Hepatocyte (in vitro differentiated cells): ENCODE data around the gene CLP1. TPM values are rescaled to one million over a fixed set of nuclear protein-coding genes. Genes with fewer than 3 reads are reported as not detected.
A peak's percentile ranks its signal among the peaks of the same experiment; 100 is the strongest.
"Not testable (repeated sequence)": the region's sequence is repeated elsewhere in the genome, so short reads cannot be mapped to it uniquely, and the experiment has no call there.

Experiments used
- DNase-seq: peaks from one replicate; pipeline ENCODE4 v3.0.0-alpha.2; 2016; ENCODE audit warnings: low spot score
- H2AFZ ChIP-seq: fragments of 200-600 bp; sonication (generic); 2 replicates; pipeline ENCODE4 v1.6.0; 2016; ENCODE audit warnings: antibody characterized with exemption, mild to moderate bottlenecking
- H3K27ac ChIP-seq: fragments of 200-600 bp; sonication (generic); 2 replicates; pipeline ENCODE4 v1.5.1; 2016; ENCODE audit warnings: mild to moderate bottlenecking
- H3K27me3 ChIP-seq: fragments of 200-600 bp; sonication (generic); 2 replicates; pipeline ENCODE4 v1.6.1; 2016
- H3K36me3 ChIP-seq: fragments of 200-600 bp; sonication (generic); replicated peaks from 2 replicates; pipeline ENCODE4 v1.5.1; 2016; ENCODE audit warnings: low read depth; ENCODE audit not compliant: insufficient read depth
- H3K4me1 ChIP-seq: fragments of 200-600 bp; sonication (generic); 2 replicates; pipeline ENCODE4 v1.5.1; 2016; ENCODE audit warnings: mild to moderate bottlenecking, moderate library complexity; ENCODE audit not compliant: insufficient read depth
- H3K4me2 ChIP-seq: fragments of 200-600 bp; sonication (generic); 2 replicates; pipeline ENCODE4 v1.6.0; 2016
- H3K4me3 ChIP-seq: fragments of 200-600 bp; sonication (generic); 2 replicates; pipeline ENCODE4 v1.5.1; 2016; ENCODE audit warnings: mild to moderate bottlenecking
- H3K79me2 ChIP-seq: fragments of 200-600 bp; sonication (generic); 2 replicates; pipeline ENCODE4 v1.6.0; 2017; ENCODE audit warnings: mild to moderate bottlenecking
- H3K9me2 ChIP-seq: fragments of 200-600 bp; sonication (generic); replicated peaks from 2 replicates; pipeline ENCODE4 v1.6.0; 2017; ENCODE audit warnings: mild to moderate bottlenecking; ENCODE audit not compliant: insufficient read depth
- H3K9me3 ChIP-seq: fragments of 200-600 bp; sonication (generic); 2 replicates; pipeline ENCODE4 v1.5.1; 2016; ENCODE audit warnings: low read depth, mild to moderate bottlenecking
- H4K20me1 ChIP-seq: fragments of 200-600 bp; sonication (generic); 2 replicates; pipeline ENCODE4 v1.6.0; 2016; ENCODE audit warnings: mild to moderate bottlenecking; ENCODE audit not compliant: insufficient read depth, poor library complexity, severe bottlenecking
- CTCF ChIP-seq: fragments of 200-600 bp; sonication (generic); IDR thresholded peaks from 2 replicates; pipeline ENCODE4 v1.5.1; 2016; ENCODE audit warnings: antibody characterized with exemption, mild to moderate bottlenecking; ENCODE audit not compliant: poor library complexity
- EZH2 ChIP-seq: fragments of 200-600 bp; sonication (generic); IDR thresholded peaks from 2 replicates; pipeline ENCODE4 v1.6.1; 2016; ENCODE audit warnings: antibody characterized with exemption, mild to moderate bottlenecking, borderline replicate concordance
- EZH2phosphoT487 ChIP-seq: fragments of 200-600 bp; sonication (generic); IDR thresholded peaks from one replicate; pipeline ENCODE4 v1.6.1; 2018; ENCODE audit warnings: antibody characterized with exemption, mild to moderate bottlenecking, low read depth, moderate library complexity; ENCODE audit not compliant: unreplicated experiment, severe bottlenecking
- WGBS: methylation state at CpG from one replicate; pipeline ENCODE4 v1.1.6; 2016; ENCODE audit warnings: low lambda C conversion rate; ENCODE audit errors: missing lambda C conversion rate; 5-methylcytosine and 5-hydroxymethylcytosine counted together
- polyA plus RNA-seq: library from polyadenylated mRNA; unstranded; fragments of >200 nt; fragmentation: Nextera tagmentation; extraction: Ambion mirVana; gene quantifications from 2 replicates; pipeline ENCODE4 v1.2.1, GENCODE V29; 2016
- total RNA-seq: library from RNA; depleted of rRNA; stranded (reverse); fragments of >200 nt; gene quantifications from 2 replicates; pipeline ENCODE4 v1.2.3, GENCODE V29; 2014

Gene CLP1
- total and polyA plus RNA-seq, 2 experiments from 2014 or later, result 15.4 to 18.5 TPM

GRCh38 chr11:57649826-57650738 lies 7.5 kb upstream of the CLP1 start, which contains the start of gene YPEL4:
TSS of gene YPEL4 (minus strand) at chr11:57649912. CDS start at chr11:57647107, 2,805 bp downstream.
- peaks cover 45% of the 10 kb centered on the region for H3K4me1 ChIP-seq
- H3K79me2 ChIP-seq, result no peaks in the 10 kb centered on the region
- TF ChIP-seq EZH2phosphoT487, result no peak
- no peak for TF ChIP-seq EZH2
- TF ChIP-seq CTCF, result no peak
- H2AFZ ChIP-seq, result no peak within 1 kb of the TSS
- 38% methylated on average over 6 of the region's 15 CpGs for WGBS
- H3K36me3 ChIP-seq, result no peaks in the 10 kb centered on the region
- peak; percentile 83 for DNase-seq
- H3K9me3 ChIP-seq, result no peaks in the 10 kb centered on the region
- peak within 1 kb of the TSS; percentile 2 for H3K4me3 ChIP-seq
- H3K27me3 ChIP-seq, result peaks cover 15% of the 10 kb centered on the region
- no peaks in the 10 kb centered on the region for H3K9me2 ChIP-seq
- peak within 1 kb of the TSS; percentile 81 for H3K4me2 ChIP-seq
- no peaks in the 10 kb centered on the region for H4K20me1 ChIP-seq
- H3K27ac ChIP-seq, result no peak within 1 kb of the TSS

GRCh38 chr11:57650739-57651090 lies 6.8 kb upstream of the CLP1 start:
- no peak overlapping the region for H2AFZ ChIP-seq
- H3K4me3 ChIP-seq, result no peak overlapping the region
- peaks cover 39% of the 10 kb centered on the region for H3K4me1 ChIP-seq
- no peak for DNase-seq
- no peak for TF ChIP-seq CTCF
- no peaks in the 10 kb centered on the region for H3K9me2 ChIP-seq
- WGBS, result 62% methylated on average over 5 of the region's 5 CpGs
- H3K36me3 ChIP-seq, result no peaks in the 10 kb centered on the region
- no peak overlapping the region for H3K27ac ChIP-seq
- no peak overlapping the region for H3K4me2 ChIP-seq
- no peaks in the 10 kb centered on the region for H4K20me1 ChIP-seq
- no peaks in the 10 kb centered on the region for H3K9me3 ChIP-seq
- H3K27me3 ChIP-seq, result peaks cover 15% of the 10 kb centered on the region
- no peaks in the 10 kb centered on the region for H3K79me2 ChIP-seq

- H3K79me2 ChIP-seq, result no peaks in the 10 kb centered on the region
- no peak overlapping the region for H3K4me2 ChIP-seq
- H3K4me1 ChIP-seq, result peaks cover 38% of the 10 kb centered on the region
- no peak overlapping the region for H3K27ac ChIP-seq
- H3K9me3 ChIP-seq, result no peaks in the 10 kb centered on the region
- H3K4me3 ChIP-seq, result no peak overlapping the region
- H4K20me1 ChIP-seq, result no peaks in the 10 kb centered on the region
- no peak for TF ChIP-seq EZH2
- TF ChIP-seq EZH2phosphoT487, result no peak
- TF ChIP-seq CTCF, result no peak
- no peaks in the 10 kb centered on the region for H3K36me3 ChIP-seq
- no peaks in the 10 kb centered on the region for H3K9me2 ChIP-seq
- 85% methylated on average over 7 of the region's 7 CpGs for WGBS
- H2AFZ ChIP-seq, result no peak overlapping the region
- H3K27me3 ChIP-seq, result peaks cover 15% of the 10 kb centered on the region
- no peak for DNase-seq
Measured at GRCh38 chr11:57651408-57651807, 6.2 kb upstream of the CLP1 start.

GRCh38 chr11:57652230-57652629 lies 5.3 kb upstream of the CLP1 start:
- H3K4me1 ChIP-seq, result peaks cover 36% of the 10 kb centered on the region
- H3K9me3 ChIP-seq, DNase-seq, H3K4me2 ChIP-seq, H3K4me3 ChIP-seq, H3K27ac ChIP-seq, H3K79me2 ChIP-seq, H2AFZ ChIP-seq, H3K9me2 ChIP-seq, H4K20me1 ChIP-seq, H3K36me3 ChIP-seq: not testable (repeated sequence)
- peaks cover 11% of the 10 kb centered on the region for H3K27me3 ChIP-seq
- WGBS, result 84% methylated on average over 14 of the region's 14 CpGs
